ENCODE results near the gene ZNF319. TPM values are rescaled to one million over a fixed set of nuclear protein-coding genes. Genes with fewer than 3 reads are reported as not detected.

Gene ZNF319
- total RNA-seq, 1 experiment from 2014 or later, result 5.5 TPM

DNA sequence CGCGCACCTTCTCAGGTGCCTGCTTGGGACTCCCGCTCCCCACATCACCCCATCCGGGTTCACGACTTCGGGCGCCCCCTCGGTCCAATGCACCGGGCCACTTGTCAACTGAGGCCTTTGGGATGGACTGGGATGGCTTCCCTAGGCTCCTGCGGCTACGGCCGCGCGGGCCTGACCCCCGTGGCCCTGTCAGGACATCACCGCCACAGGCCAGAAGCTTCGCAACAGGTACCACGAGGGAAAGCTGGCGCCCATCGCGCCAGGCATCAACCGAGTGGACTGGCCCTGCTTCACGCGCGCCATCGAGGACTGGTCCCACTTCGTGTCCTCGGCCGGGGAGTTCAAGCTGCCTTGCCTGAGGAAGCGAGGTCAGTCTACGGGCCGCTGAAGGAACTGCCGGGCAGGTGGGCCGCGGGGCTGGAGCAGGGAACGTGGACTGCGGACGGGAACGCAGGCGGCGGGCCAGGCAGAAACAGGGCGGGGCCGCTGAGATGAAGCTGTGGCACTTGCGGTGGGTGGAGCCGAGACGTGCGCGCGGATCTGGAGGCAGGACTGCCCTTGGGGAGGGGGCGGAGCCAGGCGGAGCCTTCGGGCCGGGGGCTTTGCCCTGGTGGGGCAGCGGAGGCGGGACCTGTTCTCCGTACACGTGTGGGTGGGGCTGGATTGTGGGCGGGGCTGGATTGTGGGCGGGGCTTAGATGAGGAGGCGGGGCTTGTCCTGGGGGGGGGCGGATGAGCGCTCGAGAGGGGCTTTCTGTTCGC, 15.8 kb downstream of the ZNF319 start:
- Mint-ChIP-seq H3K4me3 (peak overlapping the region; percentile 86), H3K27me3 (ENCODE audit: low read depth) (peaks cover 48% of the 10 kb centered on the region)
- peak; percentile 97 for ATAC-seq
- no peak for TF ChIP-seq FOXJ3 (CRISPR knock-in tag; IDR thresholded peaks at IDR 0.05; ENCODE audit: borderline replicate concordance)
- TF ChIP-seq AFF4 (CRISPR knock-in tag; IDR thresholded peaks at IDR 0.05; ENCODE audit: borderline replicate concordance), result no peak
- TF ChIP-seq, protein P1, sequence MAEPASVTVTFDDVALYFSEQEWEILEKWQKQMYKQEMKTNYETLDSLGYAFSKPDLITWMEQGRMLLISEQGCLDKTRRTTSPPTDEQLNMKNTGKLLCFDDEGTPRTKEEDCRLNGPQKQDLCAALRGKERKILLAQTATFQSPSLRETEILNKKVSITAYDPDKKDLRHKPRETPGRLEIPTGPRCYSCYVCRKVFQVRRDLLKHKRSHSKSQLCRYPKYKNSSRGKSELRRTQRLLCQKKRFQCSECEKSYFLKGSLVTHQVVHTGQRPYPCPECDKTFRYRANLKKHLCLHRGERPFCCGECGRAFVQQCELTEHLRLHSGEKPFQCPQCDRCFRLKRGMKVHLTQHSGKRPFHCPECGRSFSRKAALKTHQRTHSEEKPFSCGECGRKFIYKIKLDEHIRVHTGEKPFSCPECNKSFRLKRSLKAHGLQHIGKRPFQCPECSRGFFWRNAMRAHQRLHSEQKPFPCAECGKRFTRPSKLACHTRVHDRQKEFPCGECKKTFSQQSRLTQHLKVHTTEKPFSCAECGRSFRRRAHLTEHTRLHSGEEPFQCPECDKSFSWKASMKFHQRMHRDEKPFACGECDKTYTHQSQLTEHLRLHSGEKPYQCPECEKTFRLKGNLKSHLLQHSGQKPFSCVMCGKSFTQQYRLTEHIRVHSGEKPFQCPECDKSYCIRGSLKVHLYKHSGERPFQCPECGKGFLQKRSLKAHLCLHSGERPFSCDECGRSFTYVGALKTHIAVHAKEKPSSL (CRISPR knock-in tag; conservative IDR thresholded peaks at IDR 0.05), result no peak
- TF ChIP-seq, protein P2, sequence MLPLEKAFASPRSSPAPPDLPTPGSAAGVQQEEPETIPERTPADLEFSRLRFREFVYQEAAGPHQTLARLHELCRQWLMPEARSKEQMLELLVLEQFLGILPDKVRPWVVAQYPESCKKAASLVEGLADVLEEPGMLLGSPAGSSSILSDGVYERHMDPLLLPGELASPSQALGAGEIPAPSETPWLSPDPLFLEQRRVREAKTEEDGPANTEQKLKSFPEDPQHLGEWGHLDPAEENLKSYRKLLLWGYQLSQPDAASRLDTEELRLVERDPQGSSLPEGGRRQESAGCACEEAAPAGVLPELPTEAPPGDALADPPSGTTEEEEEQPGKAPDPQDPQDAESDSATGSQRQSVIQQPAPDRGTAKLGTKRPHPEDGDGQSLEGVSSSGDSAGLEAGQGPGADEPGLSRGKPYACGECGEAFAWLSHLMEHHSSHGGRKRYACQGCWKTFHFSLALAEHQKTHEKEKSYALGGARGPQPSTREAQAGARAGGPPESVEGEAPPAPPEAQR (CRISPR knock-in tag; IDR thresholded peaks at IDR 0.05), result no peak
- TF ChIP-seq RELA (CRISPR knock-in tag; IDR thresholded peaks at IDR 0.05; ENCODE audit: borderline replicate concordance), result no peak
- TF ChIP-seq FOXP4 (CRISPR knock-in tag; IDR thresholded peaks at IDR 0.05), result 0 out of 2 replicates have a peak, but pooled peaks have one; percentile 51
- TF ChIP-seq, protein P3, sequence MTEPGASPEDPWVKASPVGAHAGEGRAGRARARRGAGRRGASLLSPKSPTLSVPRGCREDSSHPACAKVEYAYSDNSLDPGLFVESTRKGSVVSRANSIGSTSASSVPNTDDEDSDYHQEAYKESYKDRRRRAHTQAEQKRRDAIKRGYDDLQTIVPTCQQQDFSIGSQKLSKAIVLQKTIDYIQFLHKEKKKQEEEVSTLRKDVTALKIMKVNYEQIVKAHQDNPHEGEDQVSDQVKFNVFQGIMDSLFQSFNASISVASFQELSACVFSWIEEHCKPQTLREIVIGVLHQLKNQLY (CRISPR knock-in tag; IDR thresholded peaks at IDR 0.05), result no peak
- no peak for TF ChIP-seq MXD4 (CRISPR knock-in tag; IDR thresholded peaks at IDR 0.05; ENCODE audit: borderline replicate concordance)
- TF ChIP-seq SMAD3 (CRISPR knock-in tag; IDR thresholded peaks at IDR 0.05; ENCODE audit: borderline replicate concordance), result no peak
- TF ChIP-seq EMX1 (CRISPR knock-in tag; IDR thresholded peaks at IDR 0.05), result no peak
- no peak for TF ChIP-seq ZNF219 (CRISPR knock-in tag; IDR thresholded peaks at IDR 0.05; ENCODE audit: borderline replicate concordance)
- 0 out of 2 replicates have a peak, but pooled peaks have one; percentile 52 for TF ChIP-seq HMGXB4 (CRISPR knock-in tag; IDR thresholded peaks at IDR 0.05)
- TF ChIP-seq OVOL2 (CRISPR knock-in tag; IDR thresholded peaks at IDR 0.05; ENCODE audit: borderline replicate concordance), result no peak
- no peak for TF ChIP-seq ZNF671 (CRISPR knock-in tag; IDR thresholded peaks at IDR 0.05)
- TF ChIP-seq ZNF317 (CRISPR knock-in tag; IDR thresholded peaks at IDR 0.05; ENCODE audit: borderline replicate concordance, low read depth), result no peak
- TF ChIP-seq ZNF138 (CRISPR knock-in tag; conservative IDR thresholded peaks at IDR 0.05), result no peak
- TF ChIP-seq ZNF423 (CRISPR knock-in tag; IDR thresholded peaks at IDR 0.05), result no peak
- TF ChIP-seq, protein P4, sequence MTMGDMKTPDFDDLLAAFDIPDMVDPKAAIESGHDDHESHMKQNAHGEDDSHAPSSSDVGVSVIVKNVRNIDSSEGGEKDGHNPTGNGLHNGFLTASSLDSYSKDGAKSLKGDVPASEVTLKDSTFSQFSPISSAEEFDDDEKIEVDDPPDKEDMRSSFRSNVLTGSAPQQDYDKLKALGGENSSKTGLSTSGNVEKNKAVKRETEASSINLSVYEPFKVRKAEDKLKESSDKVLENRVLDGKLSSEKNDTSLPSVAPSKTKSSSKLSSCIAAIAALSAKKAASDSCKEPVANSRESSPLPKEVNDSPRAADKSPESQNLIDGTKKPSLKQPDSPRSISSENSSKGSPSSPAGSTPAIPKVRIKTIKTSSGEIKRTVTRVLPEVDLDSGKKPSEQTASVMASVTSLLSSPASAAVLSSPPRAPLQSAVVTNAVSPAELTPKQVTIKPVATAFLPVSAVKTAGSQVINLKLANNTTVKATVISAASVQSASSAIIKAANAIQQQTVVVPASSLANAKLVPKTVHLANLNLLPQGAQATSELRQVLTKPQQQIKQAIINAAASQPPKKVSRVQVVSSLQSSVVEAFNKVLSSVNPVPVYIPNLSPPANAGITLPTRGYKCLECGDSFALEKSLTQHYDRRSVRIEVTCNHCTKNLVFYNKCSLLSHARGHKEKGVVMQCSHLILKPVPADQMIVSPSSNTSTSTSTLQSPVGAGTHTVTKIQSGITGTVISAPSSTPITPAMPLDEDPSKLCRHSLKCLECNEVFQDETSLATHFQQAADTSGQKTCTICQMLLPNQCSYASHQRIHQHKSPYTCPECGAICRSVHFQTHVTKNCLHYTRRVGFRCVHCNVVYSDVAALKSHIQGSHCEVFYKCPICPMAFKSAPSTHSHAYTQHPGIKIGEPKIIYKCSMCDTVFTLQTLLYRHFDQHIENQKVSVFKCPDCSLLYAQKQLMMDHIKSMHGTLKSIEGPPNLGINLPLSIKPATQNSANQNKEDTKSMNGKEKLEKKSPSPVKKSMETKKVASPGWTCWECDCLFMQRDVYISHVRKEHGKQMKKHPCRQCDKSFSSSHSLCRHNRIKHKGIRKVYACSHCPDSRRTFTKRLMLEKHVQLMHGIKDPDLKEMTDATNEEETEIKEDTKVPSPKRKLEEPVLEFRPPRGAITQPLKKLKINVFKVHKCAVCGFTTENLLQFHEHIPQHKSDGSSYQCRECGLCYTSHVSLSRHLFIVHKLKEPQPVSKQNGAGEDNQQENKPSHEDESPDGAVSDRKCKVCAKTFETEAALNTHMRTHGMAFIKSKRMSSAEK (CRISPR knock-in tag; IDR thresholded peaks at IDR 0.05; ENCODE audit: borderline replicate concordance), result no peak
- TF ChIP-seq MAX (CRISPR knock-in tag; IDR thresholded peaks at IDR 0.05), result peak; percentile 87

More for the DNA sequence above, 15.8 kb downstream of the ZNF319 start:
- H3K27ac Mint-ChIP-seq, result no peak overlapping the region
- ChIA-PET POLR2A (interaction anchor here (0.6 to 1.2 kb wide), 3 partner anchors 12 to 86 kb away, joined by 3 to 4 read pairs (median 3); no protein-coding TSS in a partner anchor), CTCF (interaction anchor here (0.6 to 2.7 kb wide), 16 partner anchors 8 to 393 kb away, joined by 3 to 20 read pairs (median 4); partner anchors contain the start of genes CFAP20, USB1 and ZNF319)
- H3K4me1 Mint-ChIP-seq, result peaks cover 9% of the 10 kb centered on the region
- DNase-seq (ENCODE audit: low spot score), result peak; percentile 99
- no peaks in the 10 kb centered on the region for H3K9me3 Mint-ChIP-seq
- no peaks in the 10 kb centered on the region for H3K36me3 Mint-ChIP-seq
